Measurements from ENCODE around the gene CNTFR. TPM values are rescaled to one million over a fixed set of nuclear protein-coding genes. Genes with fewer than 3 reads are reported as not detected.

The CNTFR gene
- total RNA-seq, 1 donor from 2014 or later = 7.4 TPM

- no peaks in the 10 kb centered on the region for H3K4me1 ChIP-seq (ENCODE audit: insufficient read depth, low read length)
- Mint-ChIP-seq H3K27me3 (ENCODE audit: low read depth, unreplicated experiment) (peaks cover 78% of the 10 kb centered on the region), H3K4me3 (ENCODE audit: unreplicated experiment) (peak overlapping the region; percentile 83), H3K27ac (ENCODE audit: unreplicated experiment) (no peak overlapping the region), H3K36me3 (ENCODE audit: low read depth, unreplicated experiment) (no peaks in the 10 kb centered on the region), H3K9me3 (ENCODE audit: unreplicated experiment) (peaks cover 11% of the 10 kb centered on the region), H3K4me1 (ENCODE audit: low read depth, unreplicated experiment) (no peaks in the 10 kb centered on the region)
- H3K9me3 ChIP-seq (ENCODE audit: insufficient read depth, low read depth, low read length) = no peaks in the 10 kb centered on the region
- FAIRE-seq (no peak), DNase-seq (ENCODE audit: low read depth) (no peak)
- H3K79me2 ChIP-seq (ENCODE audit: insufficient read depth, low read length) = no peaks in the 10 kb centered on the region
- no peak overlapping the region for H3K4me3 ChIP-seq (ENCODE audit: insufficient read depth, low read depth, low read length)
- H3K27ac ChIP-seq (ENCODE audit: low read depth, low read length) = no peak overlapping the region
- TF ChIP-seq CTCF (IDR thresholded peaks at IDR 0.05; ENCODE audit: insufficient read depth, low read depth, low read length) = no peak
- peak; percentile 73 for TF ChIP-seq EZH2 (IDR thresholded peaks at IDR 0.05; ENCODE audit: insufficient read depth, low read length)
- peaks cover 16% of the 10 kb centered on the region for H4K20me1 ChIP-seq (ENCODE audit: insufficient read depth, low read length)
- H3K9ac ChIP-seq (ENCODE audit: low read length) = no peak overlapping the region
- no peaks in the 10 kb centered on the region for H3K36me3 ChIP-seq (ENCODE audit: insufficient read depth, low read length)
- H3K4me2 ChIP-seq (ENCODE audit: low read length) = peak overlapping the region; percentile 78
- peaks cover 80% of the 10 kb centered on the region for H3K27me3 ChIP-seq (ENCODE audit: insufficient read depth, low read length)
- H2AFZ ChIP-seq (ENCODE audit: low read depth, low read length) = no peak overlapping the region
Observed at GRCh38 chr9:34588671-34589635, 571 bp downstream of the CNTFR start.

GRCh38 chr9:34587271-34587670, 2.3 kb downstream of the CNTFR start:
- Mint-ChIP-seq H3K4me3 (ENCODE audit: unreplicated experiment) (no peak overlapping the region), H3K27me3 (ENCODE audit: low read depth, unreplicated experiment) (peaks cover 76% of the 10 kb centered on the region)

More at GRCh38 chr9:34587271-34587670, 2.3 kb downstream of the CNTFR start:
- no peak overlapping the region for H3K9ac ChIP-seq (ENCODE audit: low read length)
- no peak for DNase-seq (ENCODE audit: low read depth)
- Mint-ChIP-seq H3K27ac (ENCODE audit: unreplicated experiment) (no peak overlapping the region), H3K36me3 (ENCODE audit: low read depth, unreplicated experiment) (no peaks in the 10 kb centered on the region), H3K4me1 (ENCODE audit: low read depth, unreplicated experiment) (no peaks in the 10 kb centered on the region), H3K9me3 (ENCODE audit: unreplicated experiment) (peaks cover 10% of the 10 kb centered on the region)
- no peak for FAIRE-seq
- H3K36me3 ChIP-seq (ENCODE audit: insufficient read depth, low read length) = no peaks in the 10 kb centered on the region
- no peaks in the 10 kb centered on the region for H3K9me3 ChIP-seq (ENCODE audit: insufficient read depth, low read depth, low read length)
- H3K79me2 ChIP-seq (ENCODE audit: insufficient read depth, low read length) = no peaks in the 10 kb centered on the region
- H3K4me1 ChIP-seq (ENCODE audit: insufficient read depth, low read length) = no peaks in the 10 kb centered on the region
- H3K27ac ChIP-seq (ENCODE audit: low read depth, low read length) = no peak overlapping the region
- no peak overlapping the region for H3K4me3 ChIP-seq (ENCODE audit: insufficient read depth, low read depth, low read length)
- peaks cover 81% of the 10 kb centered on the region for H3K27me3 ChIP-seq (ENCODE audit: insufficient read depth, low read length)
- H2AFZ ChIP-seq (ENCODE audit: low read depth, low read length) = no peak overlapping the region
- TF ChIP-seq CTCF (IDR thresholded peaks at IDR 0.05; ENCODE audit: insufficient read depth, low read depth, low read length) = no peak
- TF ChIP-seq EZH2 (IDR thresholded peaks at IDR 0.05; ENCODE audit: insufficient read depth, low read length) = no peak
- H3K4me2 ChIP-seq (ENCODE audit: low read length) = no peak overlapping the region
- H4K20me1 ChIP-seq (ENCODE audit: insufficient read depth, low read length) = peaks cover 16% of the 10 kb centered on the region

Data from astrocyte (in vitro differentiated cells and primary cell).